GM19238 (cell line): ENCODE results near the gene AHCYL2.
"Not testable (repeated sequence)": the region's sequence is repeated elsewhere in the genome, so short reads cannot be mapped to it uniquely, and the experiment has no call there.

Source experiments
- DNase-seq: peaks from one replicate; pipeline ENCODE4 v3.0.0; 2011; ENCODE audit warnings: low spot score; ENCODE audit not compliant: insufficient read length

AHCYL2 gene

DNA sequence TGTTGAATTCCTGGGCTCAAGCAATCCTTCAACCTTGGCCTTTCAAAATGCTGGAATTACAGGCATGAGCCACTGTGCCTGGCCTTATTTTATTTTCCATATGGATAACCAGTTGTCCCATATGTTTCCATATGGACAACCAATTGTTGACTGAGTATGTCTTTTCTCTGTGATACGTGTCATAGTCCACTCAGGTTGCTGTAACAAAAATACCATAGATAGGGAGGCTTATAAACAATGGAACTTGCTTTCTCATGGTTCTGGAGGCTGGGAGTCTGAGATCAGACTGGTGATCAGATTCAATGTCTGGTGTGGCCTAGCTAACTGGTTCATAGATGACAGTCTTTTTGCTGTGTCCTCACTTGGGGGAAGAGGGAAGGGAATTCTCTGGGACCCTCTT, 19.4 kb downstream of the AHCYL2 start:
- DNase-seq = no peak

DNA sequence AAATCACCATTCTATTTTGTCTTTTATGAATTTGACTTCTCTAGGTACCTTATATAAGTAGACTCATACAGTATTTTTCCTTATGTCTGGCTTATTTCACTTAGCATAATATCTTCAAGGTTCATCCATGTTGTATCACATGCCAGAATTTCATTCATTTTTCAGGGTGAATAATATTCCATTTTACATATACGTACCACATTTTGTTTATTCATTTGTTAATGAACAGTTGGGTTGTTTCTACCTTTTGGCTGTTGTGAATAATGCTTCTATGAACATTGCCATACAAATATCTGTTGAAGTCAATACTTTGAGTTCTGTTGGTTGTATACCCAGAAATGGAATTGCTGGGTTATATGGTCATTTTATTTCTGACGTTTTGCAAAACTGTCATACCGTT, 20.7 kb downstream of the AHCYL2 start:
- DNase-seq = no peak

DNA sequence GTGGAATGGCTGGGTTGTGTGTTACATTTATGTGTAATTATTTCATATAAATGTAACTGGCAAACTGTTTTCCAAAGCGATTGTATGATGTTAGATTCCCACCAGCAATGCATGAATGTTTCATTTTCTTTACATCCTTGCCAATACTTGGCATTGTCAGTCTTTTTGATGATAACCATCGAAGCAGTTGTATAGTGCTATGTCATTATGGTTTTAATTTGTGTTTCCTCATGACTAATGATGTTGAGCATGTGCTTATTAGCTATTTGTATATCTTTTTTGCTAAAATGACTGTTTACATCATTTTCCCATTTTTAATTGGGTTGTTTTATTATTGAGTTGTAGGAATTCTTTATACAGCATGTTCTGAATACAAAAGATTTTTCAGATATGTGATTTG, 22.3 kb downstream of the AHCYL2 start:
- no peak for DNase-seq

DNA sequence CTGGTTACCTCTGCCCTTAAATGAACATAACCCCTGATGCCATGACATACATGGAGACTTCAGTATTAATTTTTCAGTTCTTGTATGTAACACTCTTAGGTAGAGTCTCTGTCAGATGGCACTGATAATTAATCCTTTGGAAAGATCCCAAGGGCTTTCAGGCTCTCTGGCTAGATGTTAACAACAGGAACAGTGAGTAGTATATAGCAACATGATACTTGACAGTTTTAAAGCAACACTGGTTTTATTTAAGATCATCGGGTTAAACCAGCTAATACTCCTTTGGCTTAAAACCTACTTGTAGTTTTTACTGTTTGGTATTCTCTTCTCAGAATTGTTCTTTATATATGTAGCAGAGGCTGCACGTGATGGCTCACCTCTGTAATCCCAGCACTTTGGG, 27.3 kb downstream of the AHCYL2 start:
- no peak for DNase-seq

DNA sequence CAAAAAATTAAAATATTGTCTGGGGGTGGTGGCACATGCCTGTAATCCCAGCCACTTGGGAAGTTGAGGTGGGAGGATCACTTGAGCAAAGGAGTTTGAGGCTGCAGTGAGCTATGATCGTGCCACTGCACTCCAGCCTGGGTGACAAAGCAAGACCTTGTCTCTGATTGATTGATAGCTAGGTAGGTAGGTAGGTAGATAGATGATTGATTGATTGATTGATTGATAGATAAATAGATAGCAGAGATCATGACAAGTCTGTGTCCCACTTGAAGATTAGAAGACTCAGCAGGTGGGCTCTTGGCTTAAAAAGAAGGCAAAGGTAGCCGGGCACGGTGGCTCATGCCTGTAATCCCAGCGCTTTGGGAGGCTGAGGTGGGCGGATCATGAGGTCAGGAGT, 27.8 kb downstream of the AHCYL2 start:
- DNase-seq = not testable (repeated sequence)

DNA sequence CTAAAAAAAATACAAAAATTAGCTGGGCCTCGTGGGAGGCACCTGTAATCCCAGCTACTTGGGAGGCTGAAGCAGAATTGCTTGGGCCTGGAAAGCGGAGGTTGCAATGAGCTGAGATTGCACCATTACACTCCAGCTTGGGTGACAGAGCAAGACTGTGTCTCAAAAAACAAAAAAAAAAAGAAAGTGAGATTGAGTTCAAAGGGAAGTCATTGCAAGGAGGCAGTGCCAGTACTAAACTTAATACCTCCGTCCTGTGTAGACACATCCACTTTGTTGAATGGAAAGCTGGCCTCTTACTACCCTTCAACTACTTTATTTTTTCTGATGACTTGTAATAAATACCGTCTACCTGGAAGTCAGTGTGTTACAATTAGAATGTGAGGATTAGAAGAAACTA, 31.0 kb downstream of the AHCYL2 start:
- DNase-seq = no peak

DNA sequence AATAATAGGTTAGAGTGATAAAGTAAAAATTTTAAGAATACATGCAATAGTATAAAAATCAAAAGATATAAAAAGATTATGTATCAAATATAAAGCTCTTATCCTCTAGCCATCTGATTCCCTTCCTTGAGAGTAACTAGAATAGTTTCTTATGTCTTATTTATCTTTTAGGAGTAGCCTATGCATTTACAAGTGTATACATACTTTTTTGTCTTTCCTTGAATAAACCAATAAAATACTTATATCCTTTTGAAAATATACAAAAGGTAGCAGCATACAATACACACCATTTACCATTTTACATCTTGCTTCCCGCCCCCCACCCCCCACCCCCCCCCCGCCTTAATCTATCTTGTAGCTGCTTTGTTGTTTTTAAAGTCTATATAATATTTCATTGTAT, 31.4 kb downstream of the AHCYL2 start:
- DNase-seq = no peak

DNA sequence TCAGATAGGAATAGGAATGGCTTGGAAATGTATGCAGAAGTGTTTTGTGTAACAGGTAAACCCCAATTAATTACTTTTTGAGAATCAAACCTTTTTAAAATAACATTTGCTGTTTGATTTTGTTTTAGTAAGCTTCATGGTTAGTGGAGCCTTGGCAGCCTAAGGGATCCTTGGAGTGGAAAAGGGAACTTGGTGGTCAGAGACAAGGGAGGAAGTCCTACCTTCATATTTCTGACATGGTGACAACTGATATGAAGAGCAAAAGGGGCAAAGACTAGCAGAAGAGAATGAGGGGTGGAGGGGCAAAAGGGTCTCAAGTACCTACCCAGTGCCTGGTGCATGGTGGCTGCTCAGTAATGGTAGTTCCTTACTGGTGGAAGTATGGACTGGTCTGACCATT, 32.3 kb downstream of the AHCYL2 start:
- no peak for DNase-seq

DNA sequence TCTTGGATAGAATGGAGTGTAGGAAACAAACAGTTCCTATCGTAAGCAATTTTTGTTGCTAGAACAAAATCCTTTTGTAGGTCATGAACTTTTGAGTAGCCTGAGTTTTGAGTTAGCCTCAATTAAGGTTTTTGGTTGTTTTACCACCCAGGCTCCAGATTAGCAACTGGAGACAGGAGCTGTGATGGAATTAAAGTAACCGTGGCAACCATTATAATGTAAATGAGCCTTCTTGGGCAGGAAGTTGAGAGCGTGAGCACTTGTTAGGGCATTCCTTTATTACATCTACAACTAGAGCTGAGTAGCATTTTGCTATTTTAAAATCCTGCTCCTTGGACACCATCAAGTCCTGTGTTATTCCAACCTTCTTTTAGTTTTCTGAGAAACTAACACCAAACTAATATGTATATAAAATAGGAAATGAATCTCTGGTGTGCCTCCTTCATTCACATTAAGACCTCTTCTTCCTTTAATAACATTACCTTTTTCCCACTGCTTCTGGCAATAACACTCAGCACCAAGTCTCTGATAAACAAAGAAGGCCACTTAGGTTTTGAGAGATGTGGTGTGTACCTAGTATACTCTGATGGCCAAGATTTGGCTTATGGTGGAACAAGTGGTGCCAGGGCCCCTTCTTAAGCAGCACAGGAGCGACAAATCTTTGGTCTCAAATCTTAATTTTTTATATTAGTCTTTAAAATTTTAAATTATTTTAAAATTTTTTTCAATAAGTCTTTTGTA, 34.0 kb downstream of the AHCYL2 start:
- DNase-seq = no peak

DNA sequence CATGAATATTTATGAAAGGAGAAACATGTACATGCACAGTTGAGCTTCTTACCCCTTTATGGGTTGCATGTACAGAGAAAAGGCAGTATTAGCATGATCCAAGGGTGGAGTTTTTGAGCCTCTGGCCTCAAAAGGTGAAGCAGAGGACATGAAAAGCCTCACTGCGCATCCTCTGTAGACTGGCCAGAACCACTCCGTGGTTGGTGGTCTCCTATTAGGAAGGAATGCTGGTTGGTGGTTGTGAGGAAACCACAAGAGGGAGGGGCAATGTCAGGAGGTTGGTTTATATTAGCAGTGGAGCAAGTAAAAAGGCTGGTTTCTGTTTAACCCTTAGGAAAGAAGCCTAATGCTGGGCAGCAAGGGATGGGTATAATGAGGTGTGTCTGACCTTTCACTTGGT, 37.5 kb downstream of the AHCYL2 start:
- DNase-seq = no peak

DNA sequence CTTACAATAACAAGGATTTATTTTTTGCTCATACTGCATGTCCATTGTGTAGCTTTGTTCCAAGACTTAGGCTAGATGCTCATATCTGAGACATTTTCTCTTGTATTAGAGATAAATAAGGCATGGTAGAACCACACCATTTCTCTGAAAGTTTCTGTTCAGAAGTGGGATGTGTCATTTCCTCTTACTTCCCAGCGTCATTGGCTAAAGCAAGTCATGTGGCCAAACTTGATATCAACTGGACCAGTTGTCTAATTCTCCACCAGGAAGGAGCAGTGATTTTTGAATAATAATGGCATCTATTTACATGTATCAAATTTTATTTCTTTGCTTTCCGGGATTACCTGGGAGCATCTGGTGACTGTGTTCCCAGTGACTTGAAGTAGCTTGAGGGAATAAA, 38.3 kb downstream of the AHCYL2 start:
- DNase-seq = no peak

DNA sequence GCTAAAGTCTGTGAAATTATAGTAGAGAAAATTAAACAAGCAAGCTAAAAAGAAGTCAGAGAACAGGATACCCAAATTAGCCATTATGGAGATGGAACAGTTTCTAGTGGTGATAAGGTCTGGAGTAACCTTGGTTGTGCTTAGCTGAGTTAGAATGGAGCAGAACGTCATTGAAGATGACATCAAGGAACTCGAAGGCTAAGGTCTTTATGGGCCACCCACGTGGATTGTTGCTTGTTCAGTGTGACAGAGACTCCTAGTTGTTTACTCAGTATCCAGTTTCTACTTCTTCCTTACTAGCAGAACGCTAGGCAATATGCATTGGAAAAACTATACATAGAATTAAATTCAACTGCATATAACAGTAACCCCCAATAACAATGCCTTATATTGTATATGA, 39.7 kb downstream of the AHCYL2 start:
- DNase-seq = no peak

DNA sequence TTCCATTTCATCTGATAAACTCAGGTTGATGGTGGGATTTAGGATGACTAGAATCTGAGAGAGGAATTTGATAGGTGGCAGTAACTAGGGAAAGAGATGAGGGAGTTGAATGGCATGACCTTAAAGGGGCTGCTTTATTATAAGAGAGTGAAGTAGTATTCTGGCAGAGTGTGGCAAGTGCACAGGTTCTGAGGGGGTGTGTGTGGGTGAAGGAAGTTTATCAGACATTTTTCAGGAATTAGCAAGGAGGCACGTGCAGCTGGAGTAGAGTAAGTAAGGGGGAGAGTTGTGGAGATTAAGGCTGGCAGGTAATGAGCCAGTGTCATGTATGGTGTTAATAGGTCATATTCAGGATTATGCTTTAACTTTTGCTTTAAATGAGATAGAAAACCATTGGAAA, 40.5 kb downstream of the AHCYL2 start:
- DNase-seq = no peak

DNA sequence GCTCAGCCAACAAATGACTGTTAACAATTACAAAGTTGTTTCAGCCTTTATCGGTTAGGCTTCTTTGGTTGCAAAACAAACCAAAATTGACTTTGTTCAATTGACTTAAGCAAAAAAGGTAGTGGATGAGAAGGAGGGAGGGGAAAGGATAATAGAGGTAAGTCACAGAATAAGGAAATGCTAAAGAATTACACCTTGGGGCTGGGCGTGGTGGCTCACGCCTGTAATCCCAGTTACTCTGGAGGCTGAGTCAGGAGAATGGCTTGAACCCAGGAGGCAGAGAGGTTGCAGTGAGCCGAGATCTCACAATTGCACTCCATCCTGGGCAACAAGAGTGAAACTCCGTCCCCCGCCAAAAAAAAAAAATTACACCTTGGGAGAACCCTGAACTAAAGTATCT, 41.4 kb downstream of the AHCYL2 start:
- no peak for DNase-seq

DNA sequence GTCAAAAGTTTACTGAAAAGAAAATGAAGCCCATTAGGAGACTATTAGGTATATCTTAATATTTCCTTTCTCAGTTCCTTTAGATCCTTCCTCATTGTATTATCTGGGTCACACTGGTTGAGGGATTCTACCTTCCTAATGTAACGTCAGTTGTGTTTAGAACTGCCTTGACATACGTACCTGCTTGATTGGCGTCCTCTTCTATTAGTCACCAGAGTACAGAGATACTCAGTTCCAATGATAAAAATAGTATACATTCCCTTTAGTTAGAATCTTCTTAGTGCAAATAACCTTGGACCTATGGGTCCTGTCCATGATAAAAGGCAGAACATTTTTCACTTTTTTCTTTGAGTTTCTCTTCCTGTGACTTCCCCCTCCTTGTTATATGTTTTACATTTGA, 45.2 kb downstream of the AHCYL2 start:
- DNase-seq = no peak

DNA sequence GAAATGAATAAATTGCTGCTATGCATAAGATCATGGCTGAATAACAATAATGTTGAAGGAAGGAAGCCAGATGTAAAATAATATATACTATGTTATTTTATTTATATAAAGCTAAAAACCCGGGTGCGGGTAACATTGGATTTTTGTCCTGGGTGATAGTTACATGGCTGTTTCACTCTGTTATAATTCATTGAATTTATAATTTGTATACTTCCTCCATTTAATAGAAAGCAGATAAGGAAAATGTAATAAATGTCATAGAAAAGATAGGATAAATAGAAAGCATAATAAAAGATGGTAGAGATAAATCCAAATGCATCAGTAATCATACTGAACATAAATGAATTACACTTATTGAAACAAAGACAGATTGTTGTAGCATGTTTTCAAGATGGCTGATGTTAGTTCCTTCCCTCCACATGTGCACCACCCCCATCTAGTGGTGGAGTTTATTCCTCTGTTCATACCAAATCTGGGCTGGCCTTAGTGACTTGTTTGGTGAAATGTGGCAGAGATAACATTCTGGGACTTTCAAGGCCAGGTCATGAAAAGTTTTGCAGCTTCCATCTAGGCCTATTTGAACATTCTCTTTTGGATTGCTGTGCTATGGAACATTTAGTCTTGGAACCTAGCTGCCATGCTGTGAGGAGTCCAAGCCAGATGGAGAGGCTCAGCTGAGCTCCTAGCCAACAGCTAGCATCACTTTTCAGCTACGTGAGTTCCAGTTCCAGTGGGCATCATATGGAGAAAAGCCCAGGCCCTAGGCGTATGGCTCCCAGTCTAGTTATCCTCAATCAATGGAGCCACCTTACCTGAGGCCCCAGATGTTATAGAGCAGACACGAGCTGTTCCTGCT, 46.9 kb downstream of the AHCYL2 start:
- DNase-seq = no peak

DNA sequence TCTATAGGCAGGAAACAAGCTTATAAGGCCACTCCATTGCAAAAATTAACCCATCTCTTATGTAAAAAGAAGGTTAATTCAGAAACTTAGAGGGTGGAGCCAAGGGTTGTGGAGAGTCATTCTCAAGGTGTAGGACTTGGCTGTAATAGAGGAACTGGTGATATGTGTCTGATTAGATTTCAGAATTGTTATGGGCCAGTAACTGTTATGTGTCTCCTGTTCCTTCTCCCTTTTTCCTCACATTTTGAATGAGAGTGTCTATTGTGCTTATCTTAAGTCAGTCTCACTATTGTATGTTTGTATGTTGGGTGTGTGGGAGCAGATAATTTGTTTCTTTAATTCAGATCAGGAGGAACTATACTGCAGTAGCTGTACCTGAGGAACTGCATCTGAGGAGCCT, 49.1 kb downstream of the AHCYL2 start:
- no peak for DNase-seq

DNA sequence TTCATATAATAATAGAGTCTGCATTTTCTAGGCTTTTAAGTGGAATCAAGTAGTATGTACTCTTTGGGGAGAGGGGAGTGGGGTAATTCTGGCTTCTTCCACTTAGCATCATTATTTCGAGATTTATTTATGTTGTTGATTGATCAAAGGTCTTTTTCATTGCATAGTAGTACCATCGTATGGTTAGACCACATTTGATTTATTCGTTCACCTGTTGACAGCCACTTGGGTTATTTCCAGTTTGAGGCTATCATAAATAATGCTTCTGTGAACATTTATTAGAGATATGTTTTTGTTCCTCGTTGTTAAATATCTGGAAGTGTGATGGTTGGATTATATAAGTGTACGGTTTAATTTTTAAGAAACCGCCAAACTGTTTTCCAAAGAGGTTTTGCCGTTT, 52.8 kb downstream of the AHCYL2 start:
- DNase-seq = no peak

DNA sequence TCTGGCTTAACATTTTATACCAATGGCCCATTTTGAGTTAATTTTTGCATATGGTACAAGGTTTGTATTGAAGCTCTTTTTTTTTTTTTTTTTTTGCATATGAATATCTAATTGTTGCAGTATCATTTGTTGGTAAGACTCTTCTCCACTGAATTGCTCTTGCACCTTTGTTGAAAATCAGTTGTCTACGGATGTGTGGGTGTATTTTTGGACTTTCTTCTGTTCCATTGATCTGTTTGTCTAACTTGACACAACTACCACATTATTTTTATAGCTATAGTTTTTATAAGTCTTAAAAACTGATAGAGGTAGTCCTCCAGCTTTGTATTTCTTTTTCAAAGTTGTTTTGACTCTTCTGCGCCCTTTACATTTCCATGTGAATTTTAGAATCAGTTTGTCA, 53.9 kb downstream of the AHCYL2 start:
- no peak for DNase-seq

DNA sequence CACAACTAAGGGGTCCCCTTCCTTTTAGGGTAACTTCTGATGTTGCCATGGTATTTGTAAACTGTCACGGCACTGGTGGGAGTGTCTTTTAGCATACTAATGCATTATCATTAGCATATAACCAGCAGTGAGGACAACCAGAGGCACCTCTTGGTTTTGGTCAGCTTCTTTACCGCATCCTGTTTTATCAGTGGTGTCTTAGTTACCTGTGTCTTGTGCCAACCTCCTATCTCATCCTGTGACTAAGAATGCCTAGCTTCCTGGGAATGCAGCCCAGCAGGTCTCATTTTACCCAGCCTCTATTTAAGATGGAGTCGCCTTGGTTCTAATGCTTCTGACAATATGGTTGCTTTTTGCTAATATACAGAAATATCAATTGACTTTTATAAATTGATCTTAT, 54.9 kb downstream of the AHCYL2 start:
- DNase-seq = no peak

DNA sequence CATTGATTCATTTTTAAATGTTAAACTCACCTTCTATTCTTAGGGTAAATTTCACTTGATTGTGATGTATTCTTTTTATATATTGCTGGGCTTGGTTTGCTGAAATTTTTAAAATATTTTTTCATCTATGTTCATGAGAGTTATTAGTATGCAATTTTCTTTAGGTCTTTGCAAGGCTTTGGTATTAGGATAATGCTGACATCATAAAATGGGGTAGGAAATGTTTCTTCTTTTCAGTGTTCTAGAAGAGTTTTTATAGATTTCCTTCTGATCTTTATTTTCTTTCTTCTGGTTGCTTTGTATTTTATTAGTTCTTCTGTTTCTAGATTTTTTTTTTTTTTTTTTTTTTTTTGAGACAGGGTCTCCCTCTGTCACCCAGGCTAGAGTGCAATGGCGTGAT, 56.3 kb downstream of the AHCYL2 start:
- DNase-seq = no peak

DNA sequence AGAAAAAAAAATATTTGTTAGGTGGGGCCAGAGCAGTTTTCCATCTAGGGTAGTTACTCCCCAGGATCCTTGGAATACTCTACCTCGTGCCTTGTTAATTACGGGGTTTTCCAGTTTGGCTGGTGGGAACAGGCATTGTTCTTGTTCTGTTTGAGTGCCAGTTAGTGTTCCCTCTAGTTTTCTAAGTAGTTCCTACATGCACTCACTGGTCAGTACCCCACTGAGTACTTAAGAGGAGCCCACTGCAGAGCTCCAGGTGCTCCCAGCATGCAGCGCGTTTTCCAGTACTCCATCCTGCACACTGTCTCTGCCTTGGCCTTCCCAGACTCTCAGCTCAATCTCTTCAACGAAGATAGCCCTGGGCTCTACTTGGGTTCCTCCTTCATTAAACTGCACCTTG, 58.0 kb downstream of the AHCYL2 start:
- DNase-seq = no peak

DNA sequence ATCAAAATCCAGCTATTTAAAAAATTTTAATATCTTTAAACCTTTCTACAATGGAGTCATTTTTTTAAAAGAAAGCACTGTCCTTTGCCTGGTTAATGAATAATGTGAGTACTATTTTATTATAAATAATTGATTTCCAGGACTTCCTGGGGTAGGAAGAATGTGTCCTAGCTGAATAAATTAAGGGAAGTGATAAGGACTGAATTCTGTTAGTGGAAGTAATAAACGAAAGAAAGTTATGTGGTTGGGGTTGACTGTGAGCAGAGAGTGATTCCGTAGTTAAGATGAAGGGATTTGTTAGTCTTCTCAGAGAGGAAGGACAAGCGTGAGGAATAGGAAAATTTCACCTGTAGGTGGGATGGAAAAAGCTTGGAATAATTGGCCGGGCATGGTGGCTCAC, 59.1 kb downstream of the AHCYL2 start:
- DNase-seq = no peak
